Activated CD4-positive, alpha-beta T cell treated with anti-CD3 and anti-CD28 coated beads, Interleukin-2, amount 50 U/mL, for 24 hours (primary cell): ENCODE results near the gene SETMAR.

Experiments used
- DNase-seq, 2 donors: peaks; one replicate each; pipeline ENCODE4 v3.0.0-alpha.2; 2020; ENCODE audit warnings: low read depth in 1 of 2, low spot score in 1 of 2

The SETMAR gene

DNA sequence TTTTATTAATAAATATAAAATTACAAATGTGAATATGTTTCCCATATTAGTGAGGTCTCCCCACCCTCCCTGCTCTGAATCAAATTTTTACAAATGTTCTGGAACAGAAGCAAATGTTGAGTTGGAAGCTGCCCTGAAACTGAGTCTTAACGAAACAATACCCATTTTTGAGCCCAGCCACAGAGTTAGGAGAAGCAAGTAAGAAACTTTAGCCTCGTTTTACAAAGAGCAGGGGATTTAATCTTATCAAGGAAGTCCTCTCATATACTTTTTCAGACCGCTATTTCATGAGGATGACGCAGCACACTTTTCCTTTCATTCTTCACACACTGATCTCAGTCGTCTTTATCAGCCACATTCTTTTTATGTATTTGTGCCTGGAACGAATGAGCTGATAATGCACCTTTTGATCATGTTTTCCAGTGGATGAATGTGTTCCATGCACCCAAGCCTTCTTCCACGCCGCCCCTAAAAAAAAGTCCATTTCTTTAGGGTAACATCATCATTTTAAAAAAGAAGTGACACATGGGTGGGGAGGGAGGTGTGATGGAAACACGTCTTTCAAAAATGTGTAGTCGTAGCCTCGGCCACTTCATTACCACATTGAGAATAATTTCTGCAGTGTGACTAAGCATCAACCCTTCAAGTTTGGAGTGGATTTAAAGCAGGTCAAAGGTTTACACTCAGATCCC lies 48.1 kb downstream of the SETMAR start:
- DNase-seq = peak; percentile 9 to 58

DNA sequence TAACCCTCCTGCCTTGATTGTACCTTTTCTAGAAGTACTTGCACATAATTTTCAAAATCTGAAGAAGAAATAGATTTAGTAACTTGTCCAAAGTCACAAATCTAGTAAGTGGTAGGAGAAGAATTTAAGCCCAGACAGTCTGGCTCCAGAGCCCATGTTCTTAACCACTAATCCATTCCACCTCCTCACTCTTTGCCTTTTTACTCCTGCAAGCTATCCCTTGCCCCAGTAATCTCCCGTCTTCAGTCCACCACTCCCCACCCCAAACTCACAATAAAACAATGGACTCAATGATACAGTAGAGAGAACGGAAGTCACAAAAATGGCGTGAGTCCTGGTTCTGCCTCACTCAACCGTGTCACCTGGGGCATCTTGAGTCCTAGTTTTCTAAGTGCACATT lies 48.7 kb downstream of the SETMAR start:
- DNase-seq = no peak

DNA sequence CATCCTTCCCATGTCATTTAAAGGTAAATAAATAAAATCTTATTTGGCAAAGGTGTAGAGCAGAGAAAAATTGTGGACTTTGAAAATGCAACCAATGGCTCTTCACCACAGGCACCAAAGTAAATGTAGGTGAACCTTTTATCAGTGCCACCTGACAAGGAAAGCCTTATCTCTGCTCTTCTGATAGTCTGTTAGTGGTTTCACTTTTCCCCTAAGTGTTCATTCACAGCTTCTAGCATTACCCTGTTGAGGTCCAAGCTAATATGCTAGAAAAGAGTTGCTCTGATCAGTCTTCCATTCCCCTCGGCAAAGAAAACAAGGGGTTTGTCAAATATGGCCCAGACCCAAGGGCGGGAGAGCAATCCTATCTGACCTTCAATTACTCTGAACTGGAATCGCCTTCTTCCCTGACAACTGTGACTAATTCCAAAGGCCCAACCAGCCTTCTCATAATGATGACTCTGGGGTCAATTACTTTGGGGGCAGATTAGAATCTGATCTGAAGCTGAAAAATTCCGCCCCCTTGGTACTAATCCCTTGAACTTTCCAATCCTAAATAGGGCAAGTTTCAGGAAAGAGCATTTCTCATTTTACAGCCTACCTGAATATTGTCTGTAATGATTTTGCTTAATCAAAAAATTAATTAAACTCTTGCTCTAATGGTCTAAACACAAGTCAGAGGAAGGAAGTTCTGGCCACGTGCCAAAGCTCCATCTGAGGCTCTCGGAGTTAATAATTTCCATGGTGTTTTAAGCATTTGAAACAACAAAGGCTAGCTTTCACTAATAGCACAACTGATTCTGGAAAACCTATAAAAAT lies 52.4 kb downstream of the SETMAR start:
- DNase-seq = no peak

DNA sequence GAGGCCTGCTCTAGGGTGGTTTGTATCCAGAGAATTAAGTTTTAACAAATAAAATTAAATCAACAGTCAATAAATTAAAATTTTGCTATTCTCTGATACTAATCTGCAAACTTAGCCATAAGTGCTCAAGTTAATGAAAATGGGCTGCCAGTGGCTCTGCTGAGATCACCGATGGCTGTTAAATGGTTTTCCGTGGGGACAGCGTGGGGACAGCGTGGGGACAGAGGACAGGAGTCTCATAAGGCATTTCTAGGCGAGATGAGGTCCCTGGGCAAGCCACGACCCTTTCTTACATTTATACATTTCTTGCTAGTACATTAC lies 53.0 kb downstream of the SETMAR start:
- no peak for DNase-seq

DNA sequence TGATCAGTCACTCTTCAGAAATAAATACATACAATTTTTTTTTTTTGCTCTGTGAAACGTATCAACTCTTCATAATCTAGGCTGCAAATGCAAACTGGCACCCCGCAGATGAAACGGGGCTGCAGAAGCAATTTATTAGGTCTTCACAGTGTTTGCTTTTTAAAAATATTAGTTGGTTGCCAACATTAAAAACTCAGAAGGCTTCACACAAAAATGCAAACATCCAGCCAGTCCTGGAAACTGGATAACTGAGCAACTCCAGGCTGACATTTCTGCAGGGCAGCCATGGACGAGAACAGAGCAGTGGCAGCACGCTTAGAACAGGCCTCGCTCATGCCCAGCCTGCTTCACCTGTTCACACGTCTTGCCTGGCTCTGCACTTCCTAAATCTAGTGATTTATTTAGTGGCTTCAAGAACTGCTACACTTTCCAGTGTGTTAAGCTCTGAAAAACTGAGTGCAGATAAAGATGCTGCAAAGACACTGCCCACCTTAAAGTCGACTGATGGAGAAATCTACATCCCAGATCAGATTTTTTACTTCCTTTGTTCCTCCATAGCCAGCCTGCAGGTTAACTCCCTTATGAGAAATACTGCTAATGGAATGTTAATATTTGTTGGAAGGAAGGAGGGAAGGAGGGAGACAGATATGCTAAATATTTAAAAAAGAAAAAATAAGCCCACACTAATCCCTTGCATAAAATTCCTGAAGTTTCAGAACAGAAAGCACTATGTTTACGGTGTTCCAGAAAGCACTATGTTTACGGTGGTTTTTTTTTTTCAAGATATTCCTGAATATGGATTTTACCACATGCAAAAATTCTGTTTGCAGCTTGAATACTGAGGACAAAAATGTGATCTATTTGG lies 53.6 kb downstream of the SETMAR start:
- DNase-seq = no peak

DNA sequence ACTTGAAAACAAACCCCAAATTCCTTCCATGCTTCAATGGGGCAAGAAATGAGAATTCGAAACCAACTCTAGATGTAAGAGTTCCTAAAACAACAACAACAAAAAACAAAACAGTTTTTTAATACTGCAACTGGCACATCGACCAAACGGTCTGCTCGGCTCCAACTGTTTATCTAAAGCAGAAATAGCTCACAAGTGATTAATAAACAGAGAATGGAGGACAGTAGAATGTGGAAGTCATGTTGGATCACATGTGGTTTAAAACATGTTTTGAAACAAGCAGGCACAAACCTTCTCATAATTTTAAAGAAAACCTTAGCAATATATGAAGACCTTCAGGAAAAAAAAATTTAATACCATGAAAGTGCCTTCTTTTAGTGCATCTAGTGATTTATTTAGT lies 55.1 kb downstream of the SETMAR start:
- DNase-seq = no peak

DNA sequence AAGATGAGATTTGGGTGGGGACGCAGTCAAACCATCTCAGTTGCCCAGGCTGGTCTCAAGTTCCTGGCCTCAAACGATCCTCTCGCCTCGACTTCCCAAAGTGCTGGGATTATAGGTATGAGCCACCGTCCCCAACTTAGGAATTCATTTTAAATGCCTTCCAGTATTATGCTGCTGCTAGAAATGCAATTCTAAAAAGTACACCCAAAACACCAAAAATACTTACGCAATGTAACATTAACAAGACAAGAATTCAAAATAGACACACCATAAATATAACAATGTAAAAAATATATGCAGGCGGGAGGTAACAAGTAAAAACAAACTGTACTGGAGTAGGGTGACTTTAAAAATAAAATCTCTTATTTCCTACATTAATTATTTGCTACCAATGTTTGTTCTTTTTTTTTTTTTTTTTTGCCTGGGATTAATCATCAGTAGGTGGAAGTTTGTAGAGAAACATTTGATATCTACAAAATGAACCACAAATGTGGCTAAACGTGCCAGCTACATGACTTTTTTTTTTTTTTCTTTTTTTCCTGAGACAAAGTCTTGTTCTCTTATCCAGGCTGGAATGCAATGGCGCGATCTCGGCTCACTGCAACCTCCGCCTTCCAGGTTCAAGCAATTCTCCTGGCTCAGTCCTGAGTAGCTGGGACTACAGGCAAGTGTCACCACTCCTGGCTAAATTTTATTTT lies 56.8 kb downstream of the SETMAR start:
- no peak for DNase-seq

DNA sequence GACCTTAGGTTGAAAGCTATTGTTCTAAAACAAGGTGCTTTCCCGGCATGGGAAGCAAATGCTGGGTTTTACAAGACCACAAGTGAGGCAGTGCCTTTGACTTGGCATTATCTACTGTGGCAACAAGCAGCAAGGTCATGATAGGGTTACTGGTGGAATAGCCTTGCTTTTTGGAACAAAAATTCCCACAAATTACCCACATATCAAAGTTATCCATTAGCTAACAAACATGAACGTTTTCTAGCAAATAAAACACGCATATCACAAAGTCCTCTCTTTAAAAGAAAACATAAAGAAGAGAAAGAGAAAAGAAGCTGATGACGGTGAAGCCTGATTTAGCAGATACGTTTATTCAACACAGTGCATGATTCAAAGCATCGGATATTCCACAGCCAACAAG lies 57.6 kb downstream of the SETMAR start:
- DNase-seq = no peak

DNA sequence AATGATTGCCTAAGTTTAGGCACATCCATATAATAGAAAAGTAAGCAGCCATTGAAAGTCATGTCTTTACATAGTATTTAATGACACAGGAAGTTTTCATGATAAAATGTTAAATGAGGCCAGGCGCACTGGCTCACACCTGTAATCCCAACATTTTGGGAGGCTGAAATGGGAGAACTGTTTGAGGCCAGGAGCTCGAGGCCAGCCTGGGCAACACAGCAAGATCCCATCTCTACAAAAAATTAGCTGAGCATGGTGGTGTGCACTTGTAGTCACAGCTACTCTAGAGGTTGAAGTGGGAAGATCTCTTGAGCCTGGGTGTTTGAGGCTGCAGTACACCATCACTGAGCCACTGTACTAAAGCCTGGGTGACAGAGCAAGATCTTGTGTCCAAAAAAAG lies 59.4 kb downstream of the SETMAR start:
- DNase-seq = no peak
